HG03457 (cell line): ENCODE measurements around the gene RFESD.
"Not testable (repeated sequence)": the region's sequence is repeated elsewhere in the genome, so short reads cannot be mapped to it uniquely, and the experiment has no call there.

Experiments
- ATAC-seq: cut with Tn5 transposase; IDR thresholded peaks from one replicate; pipeline ENCODE4 v1.9.1; 2021; ENCODE audit warnings: moderate number of reproducible peaks; ENCODE audit not compliant: unreplicated experiment

The RFESD gene

GRCh38 chr5:95706196-95706595 lies 59.6 kb downstream of the RFESD start:
- ATAC-seq = not testable (repeated sequence)

GRCh38 chr5:95707055-95707454 lies 60.5 kb downstream of the RFESD start:
- ATAC-seq = no peak
